PC-9 (cell line): Measurements from ENCODE around the gene FAM131A.

Experiments
- CTCF ChIP-seq: fragments of 200-600 bp; sonication (generic); conservative IDR thresholded peaks from 2 replicates; pipeline ENCODE4 v1.6.1; 2017; ENCODE audit warnings: mixed run types, antibody characterized with exemption, mild to moderate bottlenecking, moderate library complexity
- EZH2 ChIP-seq: fragments of 200-600 bp; sonication (generic); IDR thresholded peaks from 2 replicates; pipeline ENCODE4 v1.8.0; 2017; ENCODE audit warnings: antibody characterized with exemption, low read depth

GRCh38 chr3:184373422-184373821 lies 36.0 kb downstream of the FAM131A start:
- TF ChIP-seq CTCF (no peak), EZH2 (no peak)
